ENCODE measurements around the gene CFAP46. TPM values are rescaled to one million over a fixed set of nuclear protein-coding genes. Genes with fewer than 3 reads are reported as not detected.

CFAP46 gene
- total and polyA plus RNA-seq, 2 of the 8 experiments (the other 6 are each of a cell fraction or from before 2014, with no cell fraction given), result 2.6 to 4.8 TPM

DNA sequence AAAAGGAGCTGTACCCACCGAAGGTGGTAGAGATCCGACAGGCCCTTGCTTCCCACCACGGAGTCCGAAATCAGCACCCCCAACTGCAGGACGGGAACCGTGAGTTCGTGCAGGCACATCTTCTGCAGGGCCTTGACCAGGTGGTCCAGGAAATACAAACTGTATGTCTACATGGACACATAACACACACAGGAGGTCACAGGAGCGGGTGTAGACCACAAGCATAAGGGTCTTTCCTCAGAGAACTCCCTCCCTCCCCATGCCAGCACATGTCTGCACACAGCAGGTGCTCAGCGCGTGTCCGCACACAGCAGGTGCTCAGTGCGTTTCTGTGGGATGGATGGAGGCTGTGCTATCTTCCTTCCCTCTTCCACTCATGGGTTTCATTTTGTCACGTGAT lies 69.7 kb downstream of the CFAP46 start:
- no peak for FAIRE-seq
- CTCF ChIA-PET (ENCODE audit: partially characterized antibody), result no interaction called here
- WGBS, 2 experiments (ENCODE audit: extremely low coverage in 1 of 2, insufficient coverage in 1 of 2, insufficient read length in 1 of 2, insufficient replicate concordance in 2 of 2, low coverage in 1 of 2, low lambda C conversion rate in 2 of 2, missing lambda C conversion rate in 1 of 2), result 92% methylated on average over 13 of the region's 13 CpGs; no CpG with 5 or more reads in 1 of the 2 experiments

More for the DNA sequence above, 69.7 kb downstream of the CFAP46 start:
- Histone ChIP-seq H3K4me2 (ENCODE audit: insufficient read depth in 1 of 2, low read depth in 2 of 2, low read length in 2 of 2) (no peak overlapping the region), H3K23me2 (ENCODE audit: low read depth, low read length) (0 out of 2 replicates have a peak, but pooled peaks cover 2% of the 10 kb centered on the region), H4K20me1 (replicated peaks in 1 of 2; ENCODE audit: control insufficient read depth in 1 of 2, insufficient read depth in 2 of 2, low read length in 2 of 2) (no peaks in the 10 kb centered on the region), H2AK5ac (ENCODE audit: low read depth, low read length) (no peak overlapping the region), H3K23ac (ENCODE audit: insufficient read length) (no peak overlapping the region), H3K79me2 (ENCODE audit: control insufficient read depth in 1 of 2, insufficient read depth in 2 of 2, low read length in 2 of 2) (no peaks in the 10 kb centered on the region), H4K8ac (ENCODE audit: extremely low read depth, insufficient read depth, low read length) (no peak overlapping the region), H2AFZ (ENCODE audit: low read length) (no peak overlapping the region), H3K9me3 (ENCODE audit: insufficient read depth in 2 of 2, low read depth in 1 of 2, low read length in 1 of 2) (no peaks in the 10 kb centered on the region), H3K4me3 (ENCODE audit: extremely low read depth in 1 of 4, insufficient read depth in 2 of 4, low read depth in 3 of 4, low read length in 4 of 4) (no peak overlapping the region), H3K27ac (ENCODE audit: low read depth, low read length) (no peak overlapping the region), H4K5ac (ENCODE audit: insufficient read length, low read depth, low read length) (no peak overlapping the region), H3K36me3 (ENCODE audit: control insufficient read depth in 2 of 4, insufficient read depth in 4 of 4, low read length in 3 of 4) (no peaks in the 10 kb centered on the region), H3K14ac (ENCODE audit: insufficient read length) (no peak overlapping the region), H3K79me1 (ENCODE audit: low read depth, low read length) (no peaks in the 10 kb centered on the region), H2BK5ac (ENCODE audit: low read depth, low read length) (no peak overlapping the region), H3K27me3 (replicated peaks in 1 of 4; ENCODE audit: control insufficient read depth in 3 of 4, extremely low read depth in 1 of 4, insufficient read depth in 3 of 4, low read length in 3 of 4) (no peaks in the 10 kb centered on the region; a peak in 1 of 7 replicates), H2BK120ac (replicated peaks; ENCODE audit: low read depth, low read length) (no peak overlapping the region), H2BK12ac (ENCODE audit: low read depth, low read length) (no peak overlapping the region), H3K4me1 (replicated peaks in 1 of 4; ENCODE audit: control insufficient read depth in 3 of 4, insufficient read depth in 4 of 4, low read length in 3 of 4) (no peaks in the 10 kb centered on the region), H3K18ac (ENCODE audit: extremely low read depth, low read length) (no peak overlapping the region), H2BK20ac (ENCODE audit: low read length) (no peak overlapping the region), H3K56ac (replicated peaks; ENCODE audit: insufficient read length, low read depth, low read length) (peak overlapping the region; percentile 25), H3K9ac (replicated peaks in 1 of 4; ENCODE audit: extremely low read depth in 1 of 4, low read depth in 3 of 4, low read length in 3 of 4) (no peak overlapping the region), H2BK15ac (ENCODE audit: low read length) (no peak overlapping the region), H4K91ac (replicated peaks; ENCODE audit: insufficient read length, low read length) (no peak overlapping the region), H3K4ac (replicated peaks; ENCODE audit: insufficient read length, low read depth, low read length) (peak overlapping the region; percentile 53)
- no peak for DNase-seq (ENCODE audit: low read depth in 1 of 2, low spot score in 2 of 2)
- POLR2A ChIA-PET (ENCODE audit: partially characterized antibody), result no interaction called here
- TF ChIP-seq ATF3 (IDR thresholded peaks at IDR 0.05; ENCODE audit: insufficient read depth, low read depth, low read length) (no peak), EP300 (IDR thresholded peaks at IDR 0.05; ENCODE audit: borderline replicate concordance in 1 of 2, low read depth in 2 of 2, low read length in 2 of 2) (no peak), TAF1 (IDR thresholded peaks at IDR 0.05; ENCODE audit: low read depth, low read length) (no peak), SIRT6 (IDR thresholded peaks at IDR 0.05; ENCODE audit: low read length) (no peak), CBX5 (IDR thresholded peaks at IDR 0.05; ENCODE audit: low read depth, low read length) (no peak), POLR2AphosphoS5 (IDR thresholded peaks at IDR 0.05; ENCODE audit: low read depth, low read length) (no peak), CBX8 (IDR thresholded peaks at IDR 0.05; ENCODE audit: borderline replicate concordance, low read depth, low read length) (no peak)
- TF ChIP-seq, protein P1, sequence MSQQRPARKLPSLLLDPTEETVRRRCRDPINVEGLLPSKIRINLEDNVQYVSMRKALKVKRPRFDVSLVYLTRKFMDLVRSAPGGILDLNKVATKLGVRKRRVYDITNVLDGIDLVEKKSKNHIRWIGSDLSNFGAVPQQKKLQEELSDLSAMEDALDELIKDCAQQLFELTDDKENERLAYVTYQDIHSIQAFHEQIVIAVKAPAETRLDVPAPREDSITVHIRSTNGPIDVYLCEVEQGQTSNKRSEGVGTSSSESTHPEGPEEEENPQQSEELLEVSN (IDR thresholded peaks at IDR 0.05), result no peak
